Germinal center (tissue), 1 donor: ENCODE measurements around the gene TBC1D17.

Source experiments
- DNase-seq: peaks from one replicate; pipeline ENCODE4 v3.0.0; 2012; ENCODE audit warnings: mixed read lengths, low spot score

Gene TBC1D17

GRCh38 chr19:49848938-49849337, 28.6 kb upstream of the TBC1D17 start:
- no peak for DNase-seq

- no peak for DNase-seq
Observed at GRCh38 chr19:49849433-49850220, 27.9 kb upstream of the TBC1D17 start.

- DNase-seq, result no peak
Observed at GRCh38 chr19:49850221-49850486, 27.3 kb upstream of the TBC1D17 start.

- DNase-seq, result peak; percentile 97
Observed at GRCh38 chr19:49850487-49851342, 26.8 kb upstream of the TBC1D17 start, which contains the start of gene PTOV1. Gene PTOV1, plus strand, starts transcription at chr19:49851159.

- peak; percentile 59 for DNase-seq
Observed at GRCh38 chr19:49851456-49852259, 25.8 kb upstream of the TBC1D17 start.

GRCh38 chr19:49852631-49853126, 24.8 kb upstream of the TBC1D17 start:
- no peak for DNase-seq

GRCh38 chr19:49853852-49854377, 23.6 kb upstream of the TBC1D17 start:
- DNase-seq, result no peak

GRCh38 chr19:49854378-49855263, 22.9 kb upstream of the TBC1D17 start:
- no peak for DNase-seq

- DNase-seq, result no peak
Observed at GRCh38 chr19:49855277-49855675, 22.2 kb upstream of the TBC1D17 start.

GRCh38 chr19:49855676-49856573, 21.6 kb upstream of the TBC1D17 start:
- DNase-seq, result no peak

- DNase-seq, result no peak
Observed at GRCh38 chr19:49856574-49857021, 20.9 kb upstream of the TBC1D17 start.

GRCh38 chr19:49857061-49857837, 20.3 kb upstream of the TBC1D17 start:
- no peak for DNase-seq

- DNase-seq, result no peak
Observed at GRCh38 chr19:49857838-49858087, 19.7 kb upstream of the TBC1D17 start.

- DNase-seq, result no peak
Observed at GRCh38 chr19:49858088-49858985, 19.2 kb upstream of the TBC1D17 start.

GRCh38 chr19:49859682-49860335, 17.7 kb upstream of the TBC1D17 start:
- no peak for DNase-seq

- DNase-seq, result no peak
Observed at GRCh38 chr19:49860336-49861102, 17.0 kb upstream of the TBC1D17 start.

- no peak for DNase-seq
Observed at GRCh38 chr19:49861107-49861506, 16.4 kb upstream of the TBC1D17 start.
